Tibial nerve (tissue), 4 donors: ENCODE measurements around the gene TOR1AIP2.

ENCODE experiments used
- EP300 ChIP-seq, 2 donors: sonication (generic); formaldehyde crosslinking; IDR thresholded peaks; one replicate each; pipeline ENCODE4 v1.6.1; 2017; ENCODE audit warnings: antibody characterized with exemption in 2 of 2, mild to moderate bottlenecking in 1 of 2
- POLR2A ChIP-seq, 2 donors: fragments of 450-650 bp; IDR thresholded peaks; one replicate each; pipeline ENCODE4 v1.6.1; 2017; ENCODE audit warnings: antibody characterized with exemption in 2 of 2, mild to moderate bottlenecking in 2 of 2, moderate library complexity in 2 of 2
- TF ChIP-seq, protein P1 (sequence below), 5 experiments: fragments of 200-600 bp in 3 of 5; fragments of 450-650 bp in 2 of 5; sonication (generic) in 3 of 5; IDR thresholded peaks; one replicate each; pipeline ENCODE4 v1.5.1; 2016 to 2019; ENCODE audit warnings: antibody characterized with exemption in 5 of 5, mild to moderate bottlenecking in 3 of 5, moderate library complexity in 2 of 5

DNA sequence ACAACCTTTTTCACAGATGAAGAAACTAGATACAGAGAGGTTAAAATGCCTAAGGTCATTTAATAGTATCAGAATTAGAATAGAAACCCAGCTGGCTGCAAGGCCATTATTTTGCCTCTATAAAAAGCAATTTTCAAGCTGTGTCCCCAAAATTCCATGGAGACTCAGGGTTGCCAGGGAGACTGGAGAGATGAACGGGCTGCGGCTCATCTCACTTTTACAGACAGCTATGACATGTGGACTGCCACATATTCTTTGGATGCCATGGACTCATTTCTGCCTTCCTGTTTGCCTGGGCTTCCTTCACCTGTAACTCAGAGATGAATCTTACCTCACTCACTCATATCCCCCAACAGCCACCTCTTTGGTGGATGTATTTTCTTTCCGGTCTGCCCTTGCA is 17.0 kb downstream of the TOR1AIP2 start:
- TF ChIP-seq, protein P1, sequence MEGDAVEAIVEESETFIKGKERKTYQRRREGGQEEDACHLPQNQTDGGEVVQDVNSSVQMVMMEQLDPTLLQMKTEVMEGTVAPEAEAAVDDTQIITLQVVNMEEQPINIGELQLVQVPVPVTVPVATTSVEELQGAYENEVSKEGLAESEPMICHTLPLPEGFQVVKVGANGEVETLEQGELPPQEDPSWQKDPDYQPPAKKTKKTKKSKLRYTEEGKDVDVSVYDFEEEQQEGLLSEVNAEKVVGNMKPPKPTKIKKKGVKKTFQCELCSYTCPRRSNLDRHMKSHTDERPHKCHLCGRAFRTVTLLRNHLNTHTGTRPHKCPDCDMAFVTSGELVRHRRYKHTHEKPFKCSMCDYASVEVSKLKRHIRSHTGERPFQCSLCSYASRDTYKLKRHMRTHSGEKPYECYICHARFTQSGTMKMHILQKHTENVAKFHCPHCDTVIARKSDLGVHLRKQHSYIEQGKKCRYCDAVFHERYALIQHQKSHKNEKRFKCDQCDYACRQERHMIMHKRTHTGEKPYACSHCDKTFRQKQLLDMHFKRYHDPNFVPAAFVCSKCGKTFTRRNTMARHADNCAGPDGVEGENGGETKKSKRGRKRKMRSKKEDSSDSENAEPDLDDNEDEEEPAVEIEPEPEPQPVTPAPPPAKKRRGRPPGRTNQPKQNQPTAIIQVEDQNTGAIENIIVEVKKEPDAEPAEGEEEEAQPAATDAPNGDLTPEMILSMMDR (IDR thresholded peaks at IDR 0.05), result no peak
- no peak for TF ChIP-seq EP300 (IDR thresholded peaks at IDR 0.05)
- no peak for TF ChIP-seq POLR2A (IDR thresholded peaks at IDR 0.05)
